ENCODE results near the gene DHRS9.

DHRS9 gene

DNA sequence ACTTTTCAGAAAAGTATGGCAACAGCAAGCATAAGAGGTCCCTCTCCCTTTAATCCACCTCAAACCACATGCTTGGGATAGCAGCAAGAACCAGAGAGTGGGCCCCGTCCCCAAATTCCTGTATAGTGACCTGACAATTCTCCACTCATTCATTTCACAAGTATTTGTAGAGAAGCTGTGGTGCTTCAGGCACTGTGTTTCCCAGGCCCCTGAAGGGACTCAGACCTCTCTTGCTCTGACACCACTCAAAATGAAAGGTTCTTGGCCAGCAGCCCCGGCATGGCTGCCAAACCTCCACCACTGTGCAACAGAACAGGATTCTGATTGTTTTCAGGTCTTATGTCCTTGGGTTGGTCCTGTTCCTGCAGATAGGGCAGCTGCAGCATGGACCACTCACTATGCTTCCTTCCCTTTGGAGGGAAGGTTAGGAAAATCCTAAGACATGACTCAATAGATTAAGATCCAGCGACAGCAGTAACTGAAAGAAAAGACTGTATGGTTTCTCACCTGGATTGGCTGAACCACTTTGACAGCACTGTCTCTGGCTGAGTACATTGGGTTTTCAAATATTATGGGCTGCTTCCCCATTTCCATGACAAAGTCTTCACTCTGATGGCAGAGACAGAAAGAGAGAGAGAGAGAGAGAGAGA, 67.6 kb downstream of the DHRS9 start:
- no peak for DNase-seq

GRCh38 chr2:169137924-169138323, 68.6 kb downstream of the DHRS9 start:
- no peak for DNase-seq

GRCh38 chr2:169139145-169139544, 69.8 kb downstream of the DHRS9 start:
- DNase-seq, result no peak

DNA sequence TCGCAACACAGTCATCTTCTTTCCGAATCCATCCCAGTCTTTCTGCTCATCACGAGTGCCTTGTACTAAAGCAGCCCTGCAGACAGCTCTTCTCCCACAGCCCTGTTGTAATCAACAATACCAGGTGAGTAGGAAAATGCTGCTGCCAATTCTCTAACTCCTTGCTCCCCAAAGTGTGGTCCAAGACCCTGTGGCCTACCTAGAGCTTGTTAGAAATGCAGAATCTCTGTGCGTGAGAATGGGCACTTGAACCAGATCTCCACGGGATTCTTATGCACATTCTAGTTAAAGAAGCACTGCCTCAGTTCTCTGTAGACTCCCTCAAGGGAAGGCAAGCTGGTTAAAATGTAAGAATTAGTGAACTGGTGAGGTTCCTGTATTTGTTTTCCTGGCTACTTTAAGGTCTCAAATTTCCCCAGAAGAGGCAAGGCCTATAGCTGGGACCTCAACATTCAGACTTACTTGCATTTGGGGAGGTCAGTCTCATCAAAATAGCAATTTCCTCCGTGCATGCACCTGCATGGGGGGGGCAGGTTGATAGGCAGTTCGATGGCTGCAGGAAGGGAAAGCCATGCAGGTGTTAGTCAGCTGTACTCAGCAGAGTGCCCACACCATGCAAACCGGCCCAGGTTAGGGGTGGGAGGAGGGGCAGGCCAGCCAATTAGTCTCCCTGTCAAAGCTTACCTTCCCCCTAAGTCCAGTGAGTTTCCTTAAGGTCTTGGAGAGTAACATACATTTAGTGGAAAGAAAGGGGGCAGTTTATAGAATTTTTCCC, 70.8 kb downstream of the DHRS9 start:
- no peak for DNase-seq

- peak; percentile 65 to 72 for DNase-seq
Measured at GRCh38 chr2:169141713-169142352, 72.5 kb downstream of the DHRS9 start.

- DNase-seq, result no peak
Measured at GRCh38 chr2:169143998-169144397, 74.6 kb downstream of the DHRS9 start.

All from stimulated activated CD4-positive, alpha-beta T cell treated with anti-CD3 and anti-CD28 coated beads, Interleukin-2, amount 100 ng/mL, for 48 hours (primary cell).